Kidney epithelial cell (primary cell): ENCODE results near the gene ATG2B. TPM values are rescaled to one million over a fixed set of nuclear protein-coding genes. Genes with fewer than 3 reads are reported as not detected.
A peak's percentile ranks its signal among the peaks of the same experiment; 100 is the strongest.

ENCODE experiments used
- DNase-seq: peaks from one replicate; pipeline ENCODE4 v3.0.0-alpha.2; 2010; ENCODE audit warnings: low read depth
- H3K27me3 ChIP-seq: 2 replicates; pipeline ENCODE4 v1.6.0; 2011; ENCODE audit warnings: low read length; ENCODE audit not compliant: control insufficient read depth, insufficient read depth
- H3K36me3 ChIP-seq: 2 replicates; pipeline ENCODE4 v1.5.1; 2011; ENCODE audit warnings: low read length; ENCODE audit not compliant: control insufficient read depth, insufficient read depth
- H3K4me3 ChIP-seq: 2 replicates; pipeline ENCODE4 v1.5.1; 2011; ENCODE audit warnings: low read depth, mild to moderate bottlenecking, control low read depth, low read length
- CTCF ChIP-seq: IDR thresholded peaks from 2 replicates; pipeline ENCODE4 v1.5.1; 2011; ENCODE audit warnings: mild to moderate bottlenecking, moderate library complexity, low read length, control low read depth, inconsistent platforms; ENCODE audit not compliant: insufficient read depth, poor library complexity, severe bottlenecking
- total RNA-seq: library from RNA; depleted of rRNA; stranded (reverse); fragments of >200 nt; gene quantifications from 2 replicates; pipeline ENCODE4 v1.2.3, GENCODE V29; 2015

Gene ATG2B
- total RNA-seq, 1 donor from 2014 or later, result 12.0 TPM

- no peaks in the 10 kb centered on the region for H3K36me3 ChIP-seq
- H3K27me3 ChIP-seq, result no peaks in the 10 kb centered on the region
- DNase-seq, result no peak
- no peak for TF ChIP-seq CTCF
- H3K4me3 ChIP-seq, result no peak overlapping the region
These were observed 95.2 kb downstream of the ATG2B start for GRCh38 chr14:96267916-96268315.

- TF ChIP-seq CTCF, result no peak
- no peaks in the 10 kb centered on the region for H3K27me3 ChIP-seq
- no peaks in the 10 kb centered on the region for H3K36me3 ChIP-seq
- H3K4me3 ChIP-seq, result no peak overlapping the region
- DNase-seq, result no peak
These were observed 95.8 kb downstream of the ATG2B start for GRCh38 chr14:96267336-96267735.

- Histone ChIP-seq H3K27me3 (no peaks in the 10 kb centered on the region), H3K4me3 (no peak overlapping the region), H3K36me3 (no peaks in the 10 kb centered on the region)
- DNase-seq, result no peak
- no peak for TF ChIP-seq CTCF
These were observed 97.6 kb downstream of the ATG2B start for GRCh38 chr14:96265383-96266095.

GRCh38 chr14:96264853-96265252 is 98.3 kb downstream of the ATG2B start:
- peak; percentile 10 for TF ChIP-seq CTCF
- Histone ChIP-seq H3K4me3 (no peak overlapping the region), H3K36me3 (no peaks in the 10 kb centered on the region), H3K27me3 (no peaks in the 10 kb centered on the region)
- no peak for DNase-seq

- Histone ChIP-seq H3K27me3 (no peaks in the 10 kb centered on the region), H3K4me3 (no peak overlapping the region), H3K36me3 (no peaks in the 10 kb centered on the region)
- no peak for DNase-seq
- TF ChIP-seq CTCF, result no peak
These were observed 99.0 kb downstream of the ATG2B start for GRCh38 chr14:96264200-96264553.
